KOPT-K1 (cell line): ENCODE results near the gene SNAPC1.

Experiments
- H3K27ac ChIP-seq: fragments of 200-600 bp; sonication (generic); 2 replicates; pipeline ENCODE4 v1.5.1; 2016; ENCODE audit warnings: antibody characterized with exemption, mild to moderate bottlenecking, low read depth, low read length; ENCODE audit not compliant: poor library complexity, severe bottlenecking
- H3K36me3 ChIP-seq: fragments of 200-600 bp; sonication (generic); 2 replicates; pipeline ENCODE4 v1.5.1; 2017; ENCODE audit warnings: antibody characterized with exemption, mild to moderate bottlenecking, low read length, moderate library complexity; ENCODE audit not compliant: insufficient read depth
- H3K9me3 ChIP-seq: fragments of 200-600 bp; sonication (generic); 2 replicates; pipeline ENCODE4 v1.5.1; 2017; ENCODE audit warnings: antibody characterized with exemption, low read length, mild to moderate bottlenecking; ENCODE audit not compliant: insufficient read depth, poor library complexity, severe bottlenecking

SNAPC1 gene

GRCh38 chr14:61832783-61833182, 70.6 kb downstream of the SNAPC1 start:
- Histone ChIP-seq H3K27ac (no peak overlapping the region), H3K9me3 (no peaks in the 10 kb centered on the region), H3K36me3 (no peaks in the 10 kb centered on the region)

DNA sequence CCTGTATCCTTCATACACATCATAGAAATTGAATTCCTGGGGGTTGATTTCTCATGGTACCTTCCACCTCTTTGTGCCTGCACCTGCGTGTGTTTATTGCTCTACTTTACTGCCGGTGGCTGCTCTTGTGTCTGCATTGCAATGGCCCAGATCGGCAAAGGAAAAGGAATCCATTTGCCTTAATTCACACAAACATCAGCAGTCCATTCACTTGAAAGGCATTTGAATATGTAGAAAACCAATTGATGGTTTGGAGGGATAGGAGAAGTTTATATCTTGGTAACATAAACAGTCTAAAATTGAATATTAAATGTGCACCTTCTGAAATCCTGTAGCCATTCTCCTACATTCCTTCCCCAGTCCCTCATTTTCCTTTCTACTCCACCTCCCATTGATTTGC, 74.0 kb downstream of the SNAPC1 start:
- H3K36me3 ChIP-seq, result no peaks in the 10 kb centered on the region
- H3K27ac ChIP-seq, result no peak overlapping the region
- H3K9me3 ChIP-seq, result no peaks in the 10 kb centered on the region

- Histone ChIP-seq H3K36me3 (no peaks in the 10 kb centered on the region), H3K27ac (no peak overlapping the region), H3K9me3 (no peaks in the 10 kb centered on the region)
Measured at GRCh38 chr14:61836807-61837206, 74.6 kb downstream of the SNAPC1 start.

DNA sequence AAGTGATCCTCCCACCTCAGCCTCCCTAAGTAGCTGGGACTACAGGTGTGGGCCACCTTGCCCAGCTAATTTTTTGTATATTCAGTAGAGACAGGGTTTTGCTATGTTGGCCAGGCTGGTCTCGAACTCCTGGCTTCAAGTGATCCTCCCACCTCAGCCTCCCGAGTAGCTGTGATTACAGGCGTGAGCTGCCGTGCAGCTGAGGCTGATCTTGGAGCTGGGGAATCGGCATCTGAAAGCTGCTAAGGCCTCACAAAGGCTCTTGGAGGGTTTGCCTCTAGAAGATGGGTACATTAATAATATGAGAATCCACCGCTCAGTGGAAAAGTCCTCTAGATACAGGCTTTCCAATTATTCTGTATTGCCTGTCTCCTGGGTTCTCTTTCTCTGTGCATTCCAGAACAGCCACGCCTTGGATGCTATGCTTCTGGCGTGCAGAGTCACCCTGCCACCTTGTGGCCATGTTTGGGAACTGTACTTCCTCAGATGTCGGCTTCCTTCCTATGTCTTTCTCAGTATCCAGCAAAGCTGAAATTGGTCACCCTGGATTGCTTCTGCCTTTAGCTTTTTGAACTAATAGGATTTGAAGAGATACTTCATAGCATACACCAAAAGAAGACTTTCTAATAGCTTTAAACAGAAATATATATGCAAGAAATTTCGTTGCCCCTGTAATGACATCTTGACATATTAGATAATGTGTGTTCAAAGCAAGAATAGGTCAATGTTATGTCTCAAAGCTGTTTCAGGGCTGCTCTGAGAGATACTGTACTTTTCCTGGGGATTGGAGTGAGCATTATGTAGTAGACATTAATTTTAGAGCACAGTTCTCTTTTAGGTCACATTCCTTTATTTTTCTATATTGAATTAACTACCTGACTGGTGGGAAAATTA, 75.4 kb downstream of the SNAPC1 start:
- Histone ChIP-seq H3K9me3 (no peaks in the 10 kb centered on the region), H3K36me3 (no peaks in the 10 kb centered on the region), H3K27ac (no peak overlapping the region)

- Histone ChIP-seq H3K27ac (no peak overlapping the region), H3K9me3 (no peaks in the 10 kb centered on the region), H3K36me3 (no peaks in the 10 kb centered on the region)
Measured at GRCh38 chr14:61838661-61839245, 76.5 kb downstream of the SNAPC1 start.

GRCh38 chr14:61839507-61839906, 77.3 kb downstream of the SNAPC1 start:
- Histone ChIP-seq H3K27ac (no peak overlapping the region), H3K36me3 (no peaks in the 10 kb centered on the region), H3K9me3 (no peaks in the 10 kb centered on the region)

DNA sequence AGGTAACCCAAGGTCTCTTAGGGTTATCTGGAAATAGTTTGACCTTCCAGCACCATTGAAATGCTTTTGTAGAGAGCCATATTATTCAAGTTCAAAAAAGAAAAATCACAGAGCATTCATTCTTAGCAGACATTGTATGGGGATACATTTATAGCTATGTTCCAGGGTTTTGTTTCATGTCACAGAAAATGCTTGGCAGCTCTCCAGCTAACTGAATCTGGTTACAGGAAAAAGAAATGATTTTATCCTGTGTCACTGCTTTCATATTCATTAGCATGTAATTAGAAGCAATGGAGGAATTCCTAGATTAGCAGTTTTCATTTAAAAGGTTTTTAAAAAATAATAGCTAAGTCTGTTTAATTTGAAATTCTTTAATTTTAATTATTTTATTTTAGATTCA, 78.9 kb downstream of the SNAPC1 start:
- Histone ChIP-seq H3K27ac (no peak overlapping the region), H3K9me3 (no peaks in the 10 kb centered on the region), H3K36me3 (no peaks in the 10 kb centered on the region)
